GM10266 (cell line): ENCODE data around the gene MS4A4A.

ENCODE experiments used
- DNase-seq: peaks from one replicate; pipeline ENCODE4 v3.0.0; 2012; ENCODE audit errors: extremely low spot score
- CTCF ChIP-seq: IDR thresholded peaks from 2 replicates; pipeline ENCODE4 v1.5.1; 2012; ENCODE audit warnings: mild to moderate bottlenecking, low read depth; ENCODE audit not compliant: control insufficient read depth, insufficient read depth; ENCODE audit errors: missing control alignments

MS4A4A gene

GRCh38 chr11:60280412-60280811, at the start of gene MS4A4A:
TSS of gene MS4A4A (plus strand) at chr11:60280666. CDS start at chr11:60280676, 10 bp downstream.
- no peak for TF ChIP-seq CTCF
- peak; percentile 11 for DNase-seq

- DNase-seq = no peak
- no peak for TF ChIP-seq CTCF
Measured at GRCh38 chr11:60230681-60231080, 49.8 kb upstream of the MS4A4A start.

GRCh38 chr11:60235321-60235720, 45.1 kb upstream of the MS4A4A start:
- TF ChIP-seq CTCF = no peak
- DNase-seq = no peak

- no peak for TF ChIP-seq CTCF
- no peak for DNase-seq
Measured at GRCh38 chr11:60240662-60241061, 39.8 kb upstream of the MS4A4A start.

GRCh38 chr11:60241786-60242185, 38.7 kb upstream of the MS4A4A start:
- no peak for DNase-seq
- no peak for TF ChIP-seq CTCF

GRCh38 chr11:60242740-60243239, 37.7 kb upstream of the MS4A4A start, which contains the start of gene MS4A4E:
TSS of gene MS4A4E (minus strand) at chr11:60243137. CDS start at chr11:60230055, 13,082 bp downstream.
- DNase-seq = no peak
- no peak for TF ChIP-seq CTCF

- peak; percentile 57 for TF ChIP-seq CTCF
- DNase-seq = peak; percentile 13
Measured at GRCh38 chr11:60251485-60252212, 28.8 kb upstream of the MS4A4A start.
